PFSK-1 (cell line): ENCODE data around the gene PPIL4.

Experiments used
- FOXP2 ChIP-seq: optimal IDR thresholded peaks from 2 replicates; pipeline ENCODE3; 2011; ENCODE audit warnings: borderline replicate concordance, control low read depth, inconsistent platforms; ENCODE audit not compliant: insufficient read depth; ENCODE audit errors: extremely low read length, extremely low read depth
- POLR2AphosphoS5 ChIP-seq: IDR thresholded peaks from 2 replicates; pipeline ENCODE4 v1.6.1; 2012; ENCODE audit warnings: low read depth, mild to moderate bottlenecking, control low read depth, low read length, moderate library complexity
- SIN3A ChIP-seq: IDR thresholded peaks from 2 replicates; pipeline ENCODE4 v1.6.1; 2012; ENCODE audit warnings: mild to moderate bottlenecking, low read length, moderate library complexity, borderline replicate concordance; ENCODE audit not compliant: insufficient read depth
- TAF1 ChIP-seq: IDR thresholded peaks from 2 replicates; pipeline ENCODE4 v1.6.1; 2012; ENCODE audit warnings: low read length, control low read depth, borderline replicate concordance; ENCODE audit not compliant: insufficient read depth
- TF ChIP-seq, protein P1 (sequence below), 2 experiments: IDR thresholded peaks; 2 replicates each; pipeline versions ENCODE4 v1.6.1 to v1.8.0; 2011 to 2012; ENCODE audit warnings: low read depth in 2 of 2, low read length in 2 of 2, control low read depth in 1 of 2, inconsistent platforms in 1 of 2, mild to moderate bottlenecking in 1 of 2, moderate library complexity in 1 of 2; ENCODE audit not compliant: insufficient read depth in 1 of 2

PPIL4 gene

GRCh38 chr6:149484733-149485700, 60.8 kb downstream of the PPIL4 start, which contains the start of gene ZC3H12D:
TSS of gene ZC3H12D (minus strand) at chr6:149485014. CDS start at chr6:149474543, 10,471 bp downstream.
- TF ChIP-seq SIN3A (no peak; the same call in 1 of the 2 replicates), FOXP2 (peak; percentile 49), POLR2AphosphoS5 (no peak)
- TF ChIP-seq, protein P1, sequence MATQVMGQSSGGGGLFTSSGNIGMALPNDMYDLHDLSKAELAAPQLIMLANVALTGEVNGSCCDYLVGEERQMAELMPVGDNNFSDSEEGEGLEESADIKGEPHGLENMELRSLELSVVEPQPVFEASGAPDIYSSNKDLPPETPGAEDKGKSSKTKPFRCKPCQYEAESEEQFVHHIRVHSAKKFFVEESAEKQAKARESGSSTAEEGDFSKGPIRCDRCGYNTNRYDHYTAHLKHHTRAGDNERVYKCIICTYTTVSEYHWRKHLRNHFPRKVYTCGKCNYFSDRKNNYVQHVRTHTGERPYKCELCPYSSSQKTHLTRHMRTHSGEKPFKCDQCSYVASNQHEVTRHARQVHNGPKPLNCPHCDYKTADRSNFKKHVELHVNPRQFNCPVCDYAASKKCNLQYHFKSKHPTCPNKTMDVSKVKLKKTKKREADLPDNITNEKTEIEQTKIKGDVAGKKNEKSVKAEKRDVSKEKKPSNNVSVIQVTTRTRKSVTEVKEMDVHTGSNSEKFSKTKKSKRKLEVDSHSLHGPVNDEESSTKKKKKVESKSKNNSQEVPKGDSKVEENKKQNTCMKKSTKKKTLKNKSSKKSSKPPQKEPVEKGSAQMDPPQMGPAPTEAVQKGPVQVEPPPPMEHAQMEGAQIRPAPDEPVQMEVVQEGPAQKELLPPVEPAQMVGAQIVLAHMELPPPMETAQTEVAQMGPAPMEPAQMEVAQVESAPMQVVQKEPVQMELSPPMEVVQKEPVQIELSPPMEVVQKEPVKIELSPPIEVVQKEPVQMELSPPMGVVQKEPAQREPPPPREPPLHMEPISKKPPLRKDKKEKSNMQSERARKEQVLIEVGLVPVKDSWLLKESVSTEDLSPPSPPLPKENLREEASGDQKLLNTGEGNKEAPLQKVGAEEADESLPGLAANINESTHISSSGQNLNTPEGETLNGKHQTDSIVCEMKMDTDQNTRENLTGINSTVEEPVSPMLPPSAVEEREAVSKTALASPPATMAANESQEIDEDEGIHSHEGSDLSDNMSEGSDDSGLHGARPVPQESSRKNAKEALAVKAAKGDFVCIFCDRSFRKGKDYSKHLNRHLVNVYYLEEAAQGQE (IDR thresholded peaks at IDR 0.05; ENCODE audit: insufficient read depth in 1 of 2, low read depth in 2 of 2, low read length in 2 of 2): no peak

DNA sequence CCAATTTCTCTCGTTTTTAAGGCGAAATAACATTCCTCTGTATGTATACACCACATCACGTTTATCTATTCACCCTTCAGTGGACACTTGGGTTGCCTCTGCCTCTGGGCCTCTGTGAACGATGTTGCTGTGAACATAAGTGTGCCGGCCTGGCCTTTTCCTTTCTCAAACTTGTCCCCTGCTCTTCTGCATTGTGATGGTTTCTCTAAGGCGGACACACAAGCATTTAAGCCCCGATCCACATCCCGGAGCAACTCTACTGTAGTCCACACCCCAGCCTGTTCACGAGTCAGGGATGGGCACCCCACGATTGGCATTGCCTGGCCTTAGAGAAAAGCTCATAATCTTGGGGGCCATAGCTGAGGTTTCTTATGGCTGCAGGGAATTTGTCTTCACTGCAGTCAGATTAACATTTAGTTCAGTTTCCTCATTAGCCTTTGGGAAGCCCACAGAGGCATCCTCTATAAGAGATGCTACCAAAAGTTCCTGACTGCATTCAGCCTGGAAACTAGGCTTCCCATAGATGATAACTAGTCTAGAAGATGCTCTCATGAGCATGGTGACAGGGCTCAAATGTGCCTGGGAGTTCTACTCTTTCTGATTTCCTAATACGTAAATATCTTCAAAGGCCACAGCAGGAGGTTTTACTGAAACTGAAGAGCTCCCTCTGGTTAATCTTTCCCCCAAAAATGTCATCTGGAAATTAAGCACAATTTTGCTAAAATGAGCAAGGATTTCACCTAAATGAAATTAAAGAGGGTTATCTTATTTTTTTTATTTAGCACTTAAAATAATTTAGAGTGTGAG, 61.8 kb downstream of the PPIL4 start:
- TF ChIP-seq POLR2AphosphoS5: no peak
- TF ChIP-seq FOXP2: no peak
- TF ChIP-seq SIN3A: no peak
- TF ChIP-seq, protein P1 (IDR thresholded peaks at IDR 0.05; ENCODE audit: insufficient read depth in 1 of 2, low read depth in 2 of 2, low read length in 2 of 2): no peak
- TF ChIP-seq TAF1: no peak

- TF ChIP-seq POLR2AphosphoS5 (no peak), SIN3A (no peak), TAF1 (no peak), FOXP2 (no peak)
- TF ChIP-seq, protein P1 (IDR thresholded peaks at IDR 0.05; ENCODE audit: insufficient read depth in 1 of 2, low read depth in 2 of 2, low read length in 2 of 2): no peak
Observed at GRCh38 chr6:149483334-149483725, 62.5 kb downstream of the PPIL4 start.

GRCh38 chr6:149482545-149483333, 63.1 kb downstream of the PPIL4 start:
- TF ChIP-seq TAF1 (no peak), FOXP2 (no peak), POLR2AphosphoS5 (no peak), SIN3A (no peak)
- TF ChIP-seq, protein P1 (IDR thresholded peaks at IDR 0.05; ENCODE audit: insufficient read depth in 1 of 2, low read depth in 2 of 2, low read length in 2 of 2): no peak
